Epithelial cell of proximal tubule (primary cell): ENCODE data around the gene RANBP10. TPM values are rescaled to one million over a fixed set of nuclear protein-coding genes. Genes with fewer than 3 reads are reported as not detected.

Source experiments
- DNase-seq: peaks from one replicate; pipeline ENCODE4 v3.0.0-alpha.2; 2011; ENCODE audit warnings: low read depth
- H3K4me3 ChIP-seq: 2 replicates; pipeline ENCODE4 v1.5.1; 2011; ENCODE audit warnings: low read depth, mild to moderate bottlenecking, low read length
- total RNA-seq: library from RNA; depleted of rRNA; stranded (reverse); fragments of >200 nt; gene quantifications from 2 replicates; pipeline ENCODE4 v1.2.3, GENCODE V29; 2015
- TF ChIP-seq, protein P1 (sequence below): conservative IDR thresholded peaks from 2 replicates; pipeline ENCODE4 v1.5.1; 2012; ENCODE audit warnings: low read depth, mild to moderate bottlenecking, low read length

The RANBP10 gene
- total RNA-seq, 1 donor from 2014 or later: 4.0 TPM

DNA sequence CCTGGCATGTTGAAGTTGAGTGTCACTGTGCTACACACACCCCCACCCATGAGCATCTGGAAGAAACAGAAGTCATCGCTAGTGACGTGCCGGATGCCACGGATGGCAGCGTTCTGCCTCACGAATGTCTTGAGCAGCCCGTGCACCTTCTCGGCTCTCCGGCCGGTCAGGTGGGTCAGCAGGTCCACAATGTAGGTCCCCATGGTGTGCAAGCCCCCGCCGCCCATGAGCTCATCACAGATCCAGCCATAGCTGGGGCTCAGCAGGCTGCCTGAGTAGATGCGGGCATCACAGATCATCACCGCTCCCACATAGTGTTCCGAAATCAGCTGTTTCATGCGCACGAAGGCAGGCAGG lies 130.8 kb downstream of the RANBP10 start:
- H3K4me3 ChIP-seq: no peak overlapping the region
- TF ChIP-seq, protein P1, sequence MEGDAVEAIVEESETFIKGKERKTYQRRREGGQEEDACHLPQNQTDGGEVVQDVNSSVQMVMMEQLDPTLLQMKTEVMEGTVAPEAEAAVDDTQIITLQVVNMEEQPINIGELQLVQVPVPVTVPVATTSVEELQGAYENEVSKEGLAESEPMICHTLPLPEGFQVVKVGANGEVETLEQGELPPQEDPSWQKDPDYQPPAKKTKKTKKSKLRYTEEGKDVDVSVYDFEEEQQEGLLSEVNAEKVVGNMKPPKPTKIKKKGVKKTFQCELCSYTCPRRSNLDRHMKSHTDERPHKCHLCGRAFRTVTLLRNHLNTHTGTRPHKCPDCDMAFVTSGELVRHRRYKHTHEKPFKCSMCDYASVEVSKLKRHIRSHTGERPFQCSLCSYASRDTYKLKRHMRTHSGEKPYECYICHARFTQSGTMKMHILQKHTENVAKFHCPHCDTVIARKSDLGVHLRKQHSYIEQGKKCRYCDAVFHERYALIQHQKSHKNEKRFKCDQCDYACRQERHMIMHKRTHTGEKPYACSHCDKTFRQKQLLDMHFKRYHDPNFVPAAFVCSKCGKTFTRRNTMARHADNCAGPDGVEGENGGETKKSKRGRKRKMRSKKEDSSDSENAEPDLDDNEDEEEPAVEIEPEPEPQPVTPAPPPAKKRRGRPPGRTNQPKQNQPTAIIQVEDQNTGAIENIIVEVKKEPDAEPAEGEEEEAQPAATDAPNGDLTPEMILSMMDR: no peak
- no peak for DNase-seq

DNA sequence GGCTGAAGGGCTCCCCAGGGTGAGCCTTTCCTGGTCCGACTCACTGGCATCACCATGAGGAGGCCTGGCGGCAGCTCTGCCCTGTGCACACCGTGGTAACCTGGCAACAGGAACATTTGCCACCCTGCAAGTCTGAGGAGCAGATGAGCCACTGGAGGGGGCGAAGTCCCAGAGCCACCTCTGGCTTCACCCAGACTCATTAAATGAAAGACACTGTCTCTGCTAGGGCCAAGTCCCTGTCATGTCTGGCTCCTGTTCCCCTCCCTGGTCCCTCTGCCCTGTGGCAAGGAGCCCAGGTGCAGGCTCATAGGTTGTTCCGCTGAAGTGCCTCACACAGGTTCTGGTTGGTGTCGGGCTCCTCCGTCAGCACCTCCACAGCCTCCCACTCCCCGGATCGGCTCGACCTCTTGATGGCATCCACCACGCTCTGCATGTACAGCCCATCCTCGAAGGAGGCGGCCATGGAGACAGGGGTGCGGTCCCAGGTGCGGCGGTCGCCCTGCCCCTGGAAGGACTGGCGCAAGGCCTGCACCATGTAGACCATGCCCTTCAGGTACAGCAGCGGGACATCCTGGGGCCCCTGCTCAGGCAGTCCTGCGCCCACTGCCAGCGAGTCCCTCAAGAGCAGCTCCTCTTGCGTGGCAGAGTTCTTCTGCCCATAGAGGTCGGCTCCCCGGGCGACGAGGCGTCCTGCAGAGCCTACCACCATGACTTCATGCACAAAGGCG lies 131.3 kb downstream of the RANBP10 start:
- TF ChIP-seq, protein P1: no peak
- no peak for DNase-seq
- no peak overlapping the region for H3K4me3 ChIP-seq

DNA sequence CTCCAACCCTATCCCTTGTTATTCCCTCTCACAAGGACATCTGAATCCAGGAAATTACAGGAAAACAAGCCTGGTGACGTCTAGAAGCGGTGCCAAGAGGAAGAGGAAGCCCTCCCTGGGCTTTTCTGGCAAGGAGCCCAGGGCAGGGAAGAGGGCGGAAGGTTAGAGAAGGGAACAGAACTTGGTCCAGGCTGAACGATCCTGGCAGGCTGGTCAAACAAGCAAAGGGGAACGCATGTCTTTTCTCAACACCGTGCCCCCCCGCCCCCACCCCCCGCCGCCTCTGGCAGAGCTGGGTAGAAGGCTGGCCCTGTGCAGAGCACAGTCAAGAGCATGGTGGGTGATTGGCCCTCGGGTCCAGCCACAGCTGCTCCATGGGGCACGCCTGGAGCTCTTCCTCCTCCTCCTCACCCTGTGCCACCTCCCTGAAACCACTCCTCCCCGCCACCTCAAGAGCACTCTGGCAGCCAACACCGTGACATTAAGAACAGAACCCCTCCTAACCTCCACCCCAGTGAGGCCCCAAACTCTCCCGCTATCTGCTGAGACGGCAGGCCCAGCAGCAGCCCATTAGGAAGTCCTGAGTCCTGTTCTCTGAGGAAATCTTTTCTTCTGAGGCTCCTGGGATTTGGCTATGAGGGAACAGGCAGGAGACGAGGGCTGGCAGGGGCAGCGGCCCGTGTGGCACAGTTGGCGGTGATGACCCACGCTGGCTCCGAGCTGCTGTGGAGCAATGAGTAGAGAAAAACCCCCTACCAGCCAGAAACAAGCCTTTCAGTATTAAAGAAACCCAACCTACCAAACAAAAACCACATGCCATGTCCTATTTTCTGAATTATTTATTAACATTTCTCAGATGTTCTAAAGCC lies 132.4 kb downstream of the RANBP10 start:
- TF ChIP-seq, protein P1: no peak
- no peak for DNase-seq
- no peak overlapping the region for H3K4me3 ChIP-seq

Other genes with a start within 250 kb of the RANBP10 start
- gene CTCF, start 244.0 kb downstream of the RANBP10 start, total RNA-seq: 25.9 and 32.0 TPM in 2 replicates
- gene CARMIL2, start 161.4 kb downstream of the RANBP10 start, total RNA-seq: 1.3 and 2.7 TPM in 2 replicates
- gene ACD, start 146.3 kb downstream of the RANBP10 start, total RNA-seq: 71.6 and 73.2 TPM in 2 replicates
- 13.3 and 15.9 TPM in 2 replicates for gene PARD6A, start 145.6 kb downstream of the RANBP10 start, total RNA-seq
- 12.2 and 17.4 TPM in 2 replicates for gene ENKD1, start 139.8 kb downstream of the RANBP10 start, total RNA-seq
- gene C16orf86, start 139.7 kb downstream of the RANBP10 start, total RNA-seq: 4.7 and 5.9 TPM in 2 replicates
- gene GFOD2, start 87.2 kb downstream of the RANBP10 start, total RNA-seq: 16.1 and 20.1 TPM in 2 replicates
- 0.07 and 0.52 TPM in 2 replicates for gene TSNAXIP1, start 329 bp upstream of the RANBP10 start, total RNA-seq
- 33.7 and 45.7 TPM in 2 replicates for gene THAP11, start 35.8 kb upstream of the RANBP10 start, total RNA-seq
- 219 and 549 TPM in 2 replicates for gene NUTF2, start 40.4 kb upstream of the RANBP10 start, total RNA-seq
- 36.3 and 40.4 TPM in 2 replicates for gene CENPT, start 41.1 kb upstream of the RANBP10 start, total RNA-seq
- 61.1 and 61.2 TPM in 2 replicates for gene EDC4, start 66.5 kb upstream of the RANBP10 start, total RNA-seq
- gene NRN1L, start 78.3 kb upstream of the RANBP10 start, total RNA-seq: 0.46 TPM in 1 of 2 replicates, not detected in the other
- 6.7 and 8.1 TPM in 2 replicates for gene PSKH1, start 86.7 kb upstream of the RANBP10 start, total RNA-seq
- 1.6 and 2.1 TPM in 2 replicates for gene CTRL, start 125.3 kb upstream of the RANBP10 start, total RNA-seq
- 54.1 and 58.1 TPM in 2 replicates for gene PSMB10, start 130.3 kb upstream of the RANBP10 start, total RNA-seq
- 7.5 TPM in 2 replicates for gene LCAT, start 137.6 kb upstream of the RANBP10 start, total RNA-seq
- 46.8 and 50.7 TPM in 2 replicates for gene SLC12A4, start 162.1 kb upstream of the RANBP10 start, total RNA-seq
- gene DPEP3, start 173.9 kb upstream of the RANBP10 start, total RNA-seq: not detected in 2 replicates
- gene DPEP2, start 192.9 kb upstream of the RANBP10 start, total RNA-seq: not detected in 2 replicates
- gene DPEP2NB, start 209.4 kb upstream of the RANBP10 start, total RNA-seq: not detected in 2 replicates
- gene DDX28, start 216.7 kb upstream of the RANBP10 start, total RNA-seq: 5.3 and 11.8 TPM in 2 replicates
- 20.9 and 28.5 TPM in 2 replicates for gene DUS2, start 216.7 kb upstream of the RANBP10 start, total RNA-seq